Measurements from ENCODE around the gene BATF3.

- no peak for TF ChIP-seq CTCF (IDR thresholded peaks at IDR 0.05; ENCODE audit: low read depth, low read length)
- no peak for TF ChIP-seq EZH2phosphoT487 (IDR thresholded peaks at IDR 0.05; ENCODE audit: low read depth)
Measured at GRCh38 chr1:212677573-212677972, 22.1 kb downstream of the BATF3 start.
